ENCODE results near the gene PTPRN2.

Gene PTPRN2

GRCh38 chr7:157770716-157771320, 816.8 kb downstream of the PTPRN2 start:
- DNase-seq (ENCODE audit: low spot score), result no peak
- FAIRE-seq, result no peak

GRCh38 chr7:157769526-157770215, 818.0 kb downstream of the PTPRN2 start:
- FAIRE-seq, result no peak
- DNase-seq (ENCODE audit: low spot score), result no peak

- DNase-seq (ENCODE audit: low spot score) (no peak), FAIRE-seq (no peak)
These were observed 818.5 kb downstream of the PTPRN2 start for GRCh38 chr7:157769086-157769485.

- no peak for DNase-seq (ENCODE audit: low spot score)
- no peak for FAIRE-seq
These were observed 819.4 kb downstream of the PTPRN2 start for GRCh38 chr7:157768198-157768597.

GRCh38 chr7:157767506-157768197, 820.0 kb downstream of the PTPRN2 start:
- no peak for DNase-seq (ENCODE audit: low spot score)
- no peak for FAIRE-seq

GRCh38 chr7:157766098-157766497, 821.5 kb downstream of the PTPRN2 start:
- FAIRE-seq, result peak; percentile 5
- no peak for DNase-seq (ENCODE audit: low spot score)

- FAIRE-seq (peak; percentile 78), DNase-seq (ENCODE audit: low spot score) (no peak)
These were observed 822.6 kb downstream of the PTPRN2 start for GRCh38 chr7:157764946-157765537.

- no peak for FAIRE-seq
- DNase-seq (ENCODE audit: low spot score), result no peak
These were observed 823.4 kb downstream of the PTPRN2 start for GRCh38 chr7:157764193-157764592.

- DNase-seq (ENCODE audit: low spot score) (no peak), FAIRE-seq (no peak)
These were observed 824.2 kb downstream of the PTPRN2 start for GRCh38 chr7:157763279-157764000.

GRCh38 chr7:157762824-157763223, 824.8 kb downstream of the PTPRN2 start:
- no peak for FAIRE-seq
- DNase-seq (ENCODE audit: low spot score), result no peak

GRCh38 chr7:157760004-157760730, 827.5 kb downstream of the PTPRN2 start:
- FAIRE-seq (no peak), DNase-seq (ENCODE audit: low spot score) (no peak)

GRCh38 chr7:157759246-157759805, 828.3 kb downstream of the PTPRN2 start:
- no peak for FAIRE-seq

GRCh38 chr7:157758468-157759245, 829.0 kb downstream of the PTPRN2 start:
- no peak for FAIRE-seq
- DNase-seq (ENCODE audit: low spot score), result no peak

More at GRCh38 chr7:157759246-157759805, 828.3 kb downstream of the PTPRN2 start:
- no peak for DNase-seq (ENCODE audit: low spot score)

GRCh38 chr7:157757776-157758467, 829.7 kb downstream of the PTPRN2 start:
- FAIRE-seq (no peak), DNase-seq (ENCODE audit: low spot score) (no peak)

GRCh38 chr7:157757211-157757610, 830.4 kb downstream of the PTPRN2 start:
- DNase-seq (ENCODE audit: low spot score), result no peak
- no peak for FAIRE-seq

- no peak for FAIRE-seq
- DNase-seq (ENCODE audit: low spot score), result no peak
These were observed 831.9 kb downstream of the PTPRN2 start for GRCh38 chr7:157755741-157756140.

- no peak for DNase-seq (ENCODE audit: low spot score)
- no peak for FAIRE-seq
These were observed 833.2 kb downstream of the PTPRN2 start for GRCh38 chr7:157754416-157754790.

GRCh38 chr7:157753713-157754415, 833.8 kb downstream of the PTPRN2 start:
- FAIRE-seq (no peak), DNase-seq (ENCODE audit: low spot score) (no peak)
